ENCODE data around the gene ACTR6. TPM values are rescaled to one million over a fixed set of nuclear protein-coding genes. Genes with fewer than 3 reads are reported as not detected.
"Not testable (repeated sequence)": the region's sequence is repeated elsewhere in the genome, so short reads cannot be mapped to it uniquely, and the experiment has no call there.

Gene ACTR6
- total RNA-seq, 1 donor from 2014 or later: 26.0 TPM

DNA sequence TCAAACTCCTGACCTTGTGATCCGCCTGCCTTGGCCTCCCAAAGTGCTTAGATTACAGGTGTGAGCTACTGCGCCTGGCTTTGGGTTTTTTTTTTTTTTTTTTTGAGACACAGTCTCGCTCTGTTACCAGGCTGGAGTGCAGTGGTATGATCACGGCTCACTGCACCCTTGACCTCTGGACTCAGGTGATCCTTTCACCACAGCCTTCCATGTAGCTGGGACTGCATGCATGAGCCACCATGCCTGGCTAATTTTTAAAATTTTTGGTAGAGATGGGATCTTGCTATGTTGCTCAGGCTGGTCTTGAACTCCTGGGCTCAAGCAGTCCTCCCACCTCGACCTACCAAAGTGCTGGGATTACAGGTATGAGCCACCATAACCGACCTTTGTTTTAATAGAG, 21.6 kb downstream of the ACTR6 start:
- DNase-seq: not testable (repeated sequence)

GRCh38 chr12:100225491-100225890, 24.9 kb downstream of the ACTR6 start:
- no peak for DNase-seq

DNA sequence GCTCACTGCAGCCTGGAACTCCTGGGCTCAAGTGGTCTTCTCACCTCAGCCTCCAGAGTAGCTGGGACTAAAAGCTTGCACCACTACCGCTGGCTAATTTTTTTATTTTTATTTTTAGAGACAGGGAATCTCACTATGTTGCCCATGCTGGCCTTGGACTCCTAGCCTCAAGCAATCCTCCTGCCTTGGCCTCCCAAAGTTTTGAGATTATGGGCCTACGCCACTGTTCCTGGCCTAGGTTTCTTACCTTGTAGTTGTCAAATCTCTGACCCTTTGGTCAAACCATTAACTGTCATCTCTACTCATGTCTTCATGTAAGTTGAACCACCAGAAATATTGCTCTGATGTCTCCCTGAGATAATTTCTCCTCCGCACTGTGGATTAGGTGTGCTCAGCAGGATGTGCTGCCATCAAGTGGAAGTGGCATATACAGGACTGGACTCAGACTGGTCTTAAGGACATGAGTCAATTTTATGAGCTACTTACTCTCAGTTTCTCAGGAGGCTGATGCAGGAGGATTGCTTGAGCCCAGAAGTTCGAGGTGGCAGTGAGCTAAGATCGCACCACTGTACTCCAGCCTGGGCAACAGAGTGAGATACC, 28.5 kb downstream of the ACTR6 start:
- peak; percentile 24 for DNase-seq

DNA sequence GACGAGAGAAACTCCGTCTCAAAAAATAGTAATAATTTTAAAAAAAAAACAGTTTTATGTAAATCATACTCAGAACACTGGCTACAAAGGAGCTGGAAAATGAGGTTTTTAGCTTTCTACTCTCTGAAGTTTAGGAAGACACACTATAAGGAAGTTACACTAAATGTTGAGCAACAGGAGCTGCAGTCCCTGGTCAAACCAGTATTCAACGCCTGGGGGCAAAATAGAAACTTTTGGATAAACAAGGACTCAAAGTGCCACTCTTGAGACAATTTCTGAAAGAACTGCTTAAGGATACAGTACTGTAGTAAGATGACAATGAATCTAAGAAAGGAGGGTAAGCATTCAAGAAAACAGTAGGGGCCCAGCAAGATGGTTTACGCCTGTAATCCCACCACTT, 29.3 kb downstream of the ACTR6 start:
- DNase-seq: no peak

DNA sequence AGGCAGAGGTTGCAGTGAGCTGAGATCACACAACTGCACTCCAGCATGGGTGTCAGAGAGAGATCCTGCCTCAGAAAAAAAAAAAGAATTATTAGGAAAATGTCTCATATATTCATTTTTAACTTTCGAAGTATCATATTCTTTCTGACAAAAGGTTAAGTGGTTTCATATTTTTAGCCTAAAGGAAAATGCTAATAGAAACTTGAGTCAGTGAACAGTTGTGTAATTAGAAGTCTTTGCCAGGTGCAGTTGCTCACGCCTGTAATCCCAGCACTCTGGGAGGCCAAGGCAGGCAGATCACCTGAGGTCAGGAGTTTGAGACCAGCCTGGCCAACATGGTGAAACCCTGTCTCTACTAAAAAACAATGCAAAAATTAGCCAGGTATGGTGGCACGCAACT, 31.3 kb downstream of the ACTR6 start:
- not testable (repeated sequence) for DNase-seq

DNA sequence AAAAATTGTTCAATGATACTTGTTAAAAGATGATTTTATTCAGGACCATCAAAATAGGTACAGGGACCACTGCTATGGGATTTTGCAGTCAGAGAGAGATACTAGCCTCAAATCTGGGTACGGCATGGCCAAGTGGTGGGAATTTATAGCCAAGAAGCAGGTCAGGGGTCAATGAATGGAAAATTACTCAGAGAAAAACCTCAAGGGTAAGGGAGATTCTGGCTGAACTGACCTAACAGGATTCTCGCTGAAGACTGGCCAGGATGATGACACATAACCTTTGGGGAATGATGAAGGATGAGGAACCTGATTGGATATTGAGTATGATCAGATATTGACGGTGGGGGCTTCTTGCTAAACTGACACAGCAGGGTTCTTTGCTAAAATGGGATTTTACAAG, 33.6 kb downstream of the ACTR6 start:
- DNase-seq: peak; percentile 39

GRCh38 chr12:100234591-100235304, 34.1 kb downstream of the ACTR6 start:
- DNase-seq: peak; percentile 69

- DNase-seq: no peak
These were observed 38.2 kb downstream of the ACTR6 start for GRCh38 chr12:100238801-100239200.

GRCh38 chr12:100239589-100239988, 39.0 kb downstream of the ACTR6 start:
- DNase-seq: no peak

GRCh38 chr12:100243137-100243536, 42.5 kb downstream of the ACTR6 start:
- no peak for DNase-seq

DNA sequence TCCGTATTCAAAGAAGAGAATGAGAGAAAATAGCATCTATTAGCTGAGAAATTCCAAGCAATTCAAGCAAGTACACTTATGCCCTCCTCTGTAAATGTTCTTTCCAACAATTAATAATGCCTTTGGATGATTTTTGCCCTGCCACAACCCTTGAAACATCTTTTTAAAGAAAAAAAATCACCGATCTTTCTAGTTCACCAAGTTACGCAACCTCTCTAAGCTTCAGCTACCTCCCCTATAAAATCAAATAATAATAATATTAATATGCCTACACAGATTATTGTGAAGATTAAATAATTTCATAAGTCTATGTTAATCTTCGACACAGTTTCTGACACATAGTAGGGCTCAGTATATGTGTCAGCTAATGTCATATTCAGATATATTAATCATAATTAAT, 47.1 kb downstream of the ACTR6 start:
- DNase-seq: no peak

DNA sequence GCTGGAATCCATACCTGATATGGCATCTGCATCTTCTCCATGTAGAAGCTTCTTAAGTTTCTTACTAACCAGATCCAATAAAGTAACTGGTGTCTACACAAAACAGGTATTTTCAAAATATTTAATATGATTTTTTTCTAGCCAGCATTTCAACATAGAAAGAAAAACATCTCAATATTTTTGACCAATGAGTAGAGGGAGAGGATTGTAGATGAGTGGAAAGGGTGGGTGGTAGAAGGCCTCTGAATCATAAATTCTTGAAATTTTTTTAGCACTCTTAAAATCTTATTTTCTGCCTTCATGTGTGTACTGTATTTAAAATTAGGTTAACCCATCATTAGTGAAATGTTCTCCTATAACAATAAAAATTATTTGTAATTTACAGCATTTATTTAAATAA, 48.3 kb downstream of the ACTR6 start:
- DNase-seq: no peak

GRCh38 chr12:100249941-100250340, 49.3 kb downstream of the ACTR6 start:
- no peak for DNase-seq

GRCh38 chr12:100251917-100252316, 51.3 kb downstream of the ACTR6 start:
- DNase-seq: no peak

DNA sequence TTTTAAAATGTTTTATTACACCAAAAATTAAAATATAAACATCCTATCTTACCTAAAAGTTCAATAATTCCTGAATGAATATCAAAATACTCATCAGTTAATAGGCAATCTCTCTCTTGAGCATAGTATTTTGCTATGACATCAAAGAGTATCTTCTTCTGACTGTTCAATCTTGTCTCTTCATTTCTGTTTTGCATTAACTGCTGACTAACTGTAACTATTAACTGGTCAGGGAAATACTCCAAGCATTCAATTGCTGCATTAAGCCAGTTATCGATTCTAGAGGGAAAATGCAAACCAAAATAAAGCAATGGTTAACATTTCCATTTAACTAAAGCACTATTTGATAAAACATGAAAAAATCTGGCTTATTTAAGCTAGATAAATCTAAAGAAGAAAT, 52.8 kb downstream of the ACTR6 start:
- DNase-seq: no peak

- no peak for DNase-seq
These were observed 54.3 kb downstream of the ACTR6 start for GRCh38 chr12:100254876-100255275.

- no peak for DNase-seq
These were observed 57.5 kb downstream of the ACTR6 start for GRCh38 chr12:100258127-100258526.

DNA sequence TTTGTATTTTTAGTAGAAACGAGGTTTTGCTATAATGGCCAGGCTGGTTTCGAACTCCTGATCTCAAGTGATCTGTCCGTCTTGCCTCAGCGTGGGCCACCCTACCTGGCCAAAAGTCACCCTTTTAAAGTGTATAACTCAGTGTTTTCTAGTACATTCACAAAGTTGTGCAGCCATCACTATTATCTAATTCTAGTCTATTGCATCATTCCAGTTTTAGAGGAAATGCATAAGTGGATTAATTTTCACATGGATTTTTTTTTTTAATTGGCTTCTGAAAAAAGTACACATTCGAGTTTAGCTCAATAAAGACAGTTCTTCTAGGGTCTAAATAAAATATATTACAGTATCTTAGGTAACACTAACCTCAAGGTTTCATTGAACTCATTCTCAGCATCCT, 62.5 kb downstream of the ACTR6 start:
- DNase-seq: no peak

DNA sequence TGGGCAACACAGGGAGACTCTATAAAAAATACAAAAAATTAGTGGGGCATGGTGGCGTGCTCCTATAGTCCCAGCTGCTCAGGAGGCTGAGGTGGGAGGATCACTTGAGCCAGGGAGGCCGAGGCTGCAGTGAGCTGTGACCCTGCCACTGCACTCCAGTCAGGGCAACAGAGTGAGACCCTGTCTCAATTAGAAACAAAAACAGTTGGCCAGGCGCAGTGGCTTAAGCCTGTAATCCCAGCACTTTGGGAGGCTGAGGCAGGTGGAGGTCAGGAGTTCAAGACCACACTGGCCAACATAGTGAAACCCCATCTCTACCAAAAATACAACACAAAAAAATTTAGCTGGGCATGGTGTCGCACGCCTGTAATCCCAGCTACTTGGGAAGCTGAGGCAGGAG, 64.5 kb downstream of the ACTR6 start:
- DNase-seq: not testable (repeated sequence)

DNA sequence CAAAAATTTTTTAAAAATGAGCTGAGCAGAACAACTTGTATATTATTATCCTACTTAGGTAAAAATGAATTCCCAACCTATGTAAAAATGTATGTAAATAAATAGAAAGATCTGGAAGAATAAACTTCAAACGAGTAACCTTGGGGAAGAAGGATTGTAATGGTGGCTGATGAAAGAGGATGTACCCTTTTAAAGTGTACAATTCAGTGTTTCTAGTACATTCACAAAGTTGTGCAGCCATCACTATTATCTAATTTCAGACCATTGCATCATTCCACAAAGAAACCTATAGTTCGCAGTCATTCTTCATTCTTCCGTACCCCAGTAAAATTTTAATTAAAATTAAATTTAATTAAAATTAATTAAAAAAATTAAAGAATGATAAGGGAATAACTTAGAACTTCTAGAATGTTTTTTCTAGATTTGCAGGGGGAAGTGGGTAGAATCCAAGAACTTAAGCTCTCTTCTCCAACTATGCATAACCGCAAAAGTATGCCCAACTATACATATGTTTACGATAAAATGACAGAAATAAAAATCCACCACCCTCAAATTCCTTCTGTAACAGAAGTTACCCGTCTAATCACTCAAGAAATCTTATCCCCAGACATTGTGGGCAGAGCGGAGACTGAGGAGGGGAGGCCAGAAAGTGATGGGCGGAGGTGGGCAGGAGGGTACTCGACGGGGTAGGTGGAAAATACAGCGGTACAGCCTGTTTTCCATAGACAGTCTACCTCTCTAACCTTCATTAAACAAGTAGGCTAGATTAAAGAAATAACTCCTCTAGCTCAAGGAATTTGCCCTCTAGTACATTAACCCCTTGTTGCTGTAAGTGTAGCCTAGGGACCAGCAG, 65.3 kb downstream of the ACTR6 start:
- no peak for DNase-seq

- no peak for DNase-seq
These were observed 65.9 kb downstream of the ACTR6 start for GRCh38 chr12:100266585-100266834.

DNA sequence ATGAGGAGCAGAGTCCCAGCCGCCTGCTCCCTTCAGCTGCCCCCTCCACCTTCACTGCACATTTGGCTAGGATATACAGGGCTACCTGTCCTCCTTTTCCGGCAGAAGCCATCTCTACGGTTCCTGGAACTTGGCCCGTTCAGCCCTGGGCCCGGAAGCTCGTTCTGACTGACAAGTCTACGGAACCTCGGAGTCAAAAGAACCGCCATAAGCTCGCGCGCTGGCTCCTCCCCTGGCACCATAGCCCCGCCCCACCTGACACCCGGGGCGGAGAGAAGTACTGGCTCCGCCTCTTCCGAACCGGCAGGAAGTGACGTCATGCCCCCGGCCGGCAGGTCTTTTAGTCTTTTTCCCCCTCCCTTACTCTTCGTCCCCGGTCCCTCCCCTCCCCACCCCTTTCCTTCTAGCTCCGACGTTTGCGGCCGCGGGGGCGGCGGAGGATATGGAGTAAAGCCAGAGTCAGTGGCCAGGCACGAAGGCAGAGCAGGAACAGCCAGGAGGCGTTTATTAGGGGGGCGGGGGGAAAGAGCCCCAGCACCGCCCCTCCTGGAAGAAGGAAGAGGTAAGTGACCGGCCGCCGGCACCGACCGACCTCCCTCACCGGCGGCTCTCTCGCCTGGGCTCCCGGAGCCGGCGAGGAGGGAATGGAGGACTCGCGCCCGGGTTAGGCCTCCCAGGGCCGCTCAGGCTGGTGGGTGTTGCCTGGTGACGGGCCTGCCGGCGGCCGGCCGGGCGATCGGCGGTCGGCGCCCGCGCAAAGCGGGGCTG, 66.4 kb downstream of the ACTR6 start, which contains the start of the genes DEPDC4 and SCYL2:
DEPDC4 (minus strand) TSS at position 245 of the 768 bp plus-strand sequence; CDS start at position 242, 3 bp downstream.
SCYL2 (plus strand) TSS at position 343 of the 768 bp plus-strand sequence. CDS start 15,794 bp downstream, outside the sequence.
- peak; percentile 97 for DNase-seq
